Umbilical cord (tissue), 2 donors: Measurements from ENCODE around the gene RETN. TPM values are rescaled to one million over a fixed set of nuclear protein-coding genes. Genes with fewer than 3 reads are reported as not detected.

Source experiments
- DNase-seq: peaks from one replicate; pipeline ENCODE4 v3.0.0-alpha.2; 2015; ENCODE audit warnings: low spot score
- total RNA-seq: library from RNA; depleted of rRNA; stranded (reverse); fragments of >200 nt; gene quantifications from one replicate; pipeline ENCODE4 v1.2.3, GENCODE V29; 2014; ENCODE audit warnings: low replicate concordance; ENCODE audit not compliant: insufficient read depth

Gene RETN
- total RNA-seq, 1 donor from 2014 or later, result not detected

DNA sequence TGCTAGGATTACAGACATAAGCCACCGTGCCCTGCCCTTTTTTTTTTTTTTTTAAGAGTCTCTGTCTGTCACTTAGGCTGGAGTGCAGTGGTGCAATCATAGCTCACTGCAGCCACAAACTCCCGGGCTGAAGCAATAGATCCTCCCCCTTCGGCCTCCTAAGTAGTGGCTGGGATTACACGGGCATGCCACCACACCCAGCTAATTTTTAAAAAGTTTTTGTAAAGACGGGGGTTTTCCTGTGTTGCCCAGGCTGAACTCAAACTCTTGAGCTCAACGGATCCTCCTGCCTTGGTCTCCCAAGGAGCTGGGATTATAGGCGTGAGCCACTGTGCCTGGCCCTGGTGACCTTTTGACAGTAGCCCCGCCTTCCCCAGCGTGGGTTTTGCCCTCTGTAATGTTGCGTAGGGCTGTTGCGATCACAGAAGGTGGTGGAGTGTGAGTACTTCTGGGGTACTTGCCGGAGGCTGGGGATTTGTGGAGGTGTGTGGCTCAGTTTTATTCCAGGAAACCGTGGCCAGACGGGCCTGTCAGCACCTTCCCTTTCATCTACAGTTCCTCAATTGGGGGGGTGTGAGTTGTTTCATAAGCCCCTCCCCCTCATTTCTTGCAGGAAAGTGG is 11.6 kb upstream of the RETN start:
- peak; percentile 35 for DNase-seq

DNA sequence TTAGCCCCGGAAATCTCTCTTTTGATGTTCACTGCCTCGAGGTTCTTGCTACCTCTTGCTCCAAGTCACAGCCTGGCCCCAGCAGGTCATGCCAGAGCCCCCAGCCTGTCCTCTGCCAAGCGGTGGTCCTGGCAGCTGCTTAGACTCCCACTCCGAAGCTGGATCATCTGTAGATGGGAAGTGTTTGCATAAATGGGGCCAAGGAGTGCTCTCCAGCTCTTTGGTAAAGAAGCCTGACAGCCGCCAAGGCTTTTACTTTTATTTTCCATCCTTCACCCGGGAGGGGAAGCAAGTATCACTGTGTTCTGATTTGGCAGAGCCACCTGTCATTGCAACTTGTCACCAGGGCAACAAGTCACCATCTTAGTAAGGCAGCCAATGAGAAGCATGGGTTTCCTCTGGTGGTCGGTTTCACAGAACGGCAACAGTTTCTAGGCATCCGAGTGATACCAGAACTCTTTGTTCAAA is 10.6 kb upstream of the RETN start:
- no peak for DNase-seq

DNA sequence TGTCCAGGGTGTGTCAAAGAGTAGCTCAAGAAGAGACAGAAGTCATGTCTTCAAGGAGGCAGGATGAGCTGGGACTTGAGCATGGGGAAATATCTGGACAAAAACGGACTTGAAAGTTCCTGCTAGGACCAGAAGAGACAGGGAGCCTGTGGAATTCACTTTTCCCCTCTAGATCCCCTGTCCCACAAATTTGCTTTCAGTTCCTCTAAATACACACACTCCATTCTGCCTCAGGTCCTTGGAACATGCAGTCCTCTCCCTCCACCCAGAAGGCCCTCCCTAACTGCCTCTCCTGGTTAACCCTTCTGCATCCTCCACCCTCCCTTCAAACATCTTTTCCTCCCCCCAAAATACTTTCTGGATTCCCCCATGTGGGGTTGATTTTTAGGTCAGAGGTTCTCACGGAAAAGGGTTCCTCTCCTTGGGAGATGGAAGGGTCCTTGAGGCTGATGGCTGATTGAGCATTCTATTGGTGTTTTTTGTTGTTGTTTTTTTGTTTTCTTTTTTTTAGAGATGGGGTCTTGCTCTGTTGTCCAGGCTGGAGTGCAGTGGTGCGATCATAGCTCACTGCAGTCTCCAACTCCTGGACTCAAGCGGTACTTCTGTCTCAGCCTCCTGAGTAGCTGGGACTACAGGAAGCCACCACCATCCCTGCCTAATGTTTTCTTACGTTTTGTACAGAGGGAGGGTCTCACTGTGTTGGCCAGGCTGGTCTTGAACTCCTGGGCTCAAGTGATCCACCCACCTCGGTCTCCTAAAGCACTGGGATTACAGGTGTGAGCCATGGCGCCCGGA is 6.9 kb upstream of the RETN start:
- DNase-seq, result no peak

GRCh38 chr19:7662657-7663056 is 6.2 kb upstream of the RETN start:
- DNase-seq, result no peak

DNA sequence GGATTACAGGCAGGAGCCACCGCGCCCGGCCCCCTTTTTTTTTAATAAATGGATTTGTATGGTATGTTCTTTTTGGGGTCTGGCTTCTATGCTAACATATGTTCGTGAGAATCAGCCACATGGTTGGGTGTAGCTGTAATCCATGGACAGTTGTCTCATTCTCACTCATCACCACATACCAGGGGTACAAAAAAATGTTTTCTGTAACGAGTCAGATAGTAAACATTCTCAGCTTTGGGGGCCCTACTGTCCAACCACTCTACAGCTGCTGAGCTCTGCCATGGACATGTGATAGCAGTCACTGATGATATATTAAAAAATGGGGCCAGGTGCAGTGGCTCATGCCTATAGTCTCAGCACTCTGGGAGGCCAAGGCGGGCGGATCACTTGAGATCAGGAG is 5.1 kb upstream of the RETN start:
- DNase-seq, result no peak

GRCh38 chr19:7665076-7665475 is 3.8 kb upstream of the RETN start:
- DNase-seq, result peak; percentile 91

DNA sequence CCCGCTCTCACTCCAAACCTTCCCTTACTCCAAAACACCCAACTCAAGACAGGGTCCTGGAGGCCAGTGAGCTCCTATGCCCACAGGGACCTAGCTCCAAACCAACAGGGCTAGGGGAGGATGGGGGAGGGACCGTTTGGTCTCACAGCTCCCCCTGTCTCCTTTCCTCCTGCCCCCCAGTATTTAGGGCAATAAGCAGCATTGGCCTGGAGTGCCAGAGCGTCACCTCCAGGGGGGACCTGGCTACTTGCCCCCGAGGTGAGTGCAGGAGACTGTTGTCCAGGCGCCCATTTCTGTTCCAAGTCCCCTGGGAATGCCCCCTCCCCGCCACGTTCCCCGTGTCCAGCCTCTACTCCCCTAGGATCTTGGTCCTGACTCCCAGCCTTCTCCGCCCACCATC is 792 bp downstream of the RETN start:
- DNase-seq, result no peak

- no peak for DNase-seq
These were observed 1.4 kb downstream of the RETN start for GRCh38 chr19:7670150-7670783.

GRCh38 chr19:7670790-7671189 is 1.9 kb downstream of the RETN start:
- DNase-seq, result no peak

DNA sequence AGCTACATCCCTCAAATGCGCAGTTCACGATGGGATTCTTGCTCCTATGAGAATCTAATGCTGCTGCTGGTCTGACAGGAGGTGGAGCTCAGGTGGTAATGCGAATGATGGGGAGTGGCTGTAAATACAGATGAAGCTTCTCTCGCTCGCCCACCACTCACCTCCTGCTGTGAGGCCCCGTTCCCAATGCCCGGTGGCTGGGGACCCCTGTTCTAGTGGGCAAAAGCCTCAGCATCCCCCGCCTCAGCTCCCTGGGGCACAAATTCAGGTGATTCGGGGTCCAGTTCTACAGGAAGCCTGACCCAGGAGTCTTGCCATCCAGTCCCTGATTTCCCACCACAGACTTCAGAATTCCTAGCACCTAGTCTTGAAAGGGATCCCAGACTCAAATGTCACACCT is 3.7 kb downstream of the RETN start:
- DNase-seq, result no peak

DNA sequence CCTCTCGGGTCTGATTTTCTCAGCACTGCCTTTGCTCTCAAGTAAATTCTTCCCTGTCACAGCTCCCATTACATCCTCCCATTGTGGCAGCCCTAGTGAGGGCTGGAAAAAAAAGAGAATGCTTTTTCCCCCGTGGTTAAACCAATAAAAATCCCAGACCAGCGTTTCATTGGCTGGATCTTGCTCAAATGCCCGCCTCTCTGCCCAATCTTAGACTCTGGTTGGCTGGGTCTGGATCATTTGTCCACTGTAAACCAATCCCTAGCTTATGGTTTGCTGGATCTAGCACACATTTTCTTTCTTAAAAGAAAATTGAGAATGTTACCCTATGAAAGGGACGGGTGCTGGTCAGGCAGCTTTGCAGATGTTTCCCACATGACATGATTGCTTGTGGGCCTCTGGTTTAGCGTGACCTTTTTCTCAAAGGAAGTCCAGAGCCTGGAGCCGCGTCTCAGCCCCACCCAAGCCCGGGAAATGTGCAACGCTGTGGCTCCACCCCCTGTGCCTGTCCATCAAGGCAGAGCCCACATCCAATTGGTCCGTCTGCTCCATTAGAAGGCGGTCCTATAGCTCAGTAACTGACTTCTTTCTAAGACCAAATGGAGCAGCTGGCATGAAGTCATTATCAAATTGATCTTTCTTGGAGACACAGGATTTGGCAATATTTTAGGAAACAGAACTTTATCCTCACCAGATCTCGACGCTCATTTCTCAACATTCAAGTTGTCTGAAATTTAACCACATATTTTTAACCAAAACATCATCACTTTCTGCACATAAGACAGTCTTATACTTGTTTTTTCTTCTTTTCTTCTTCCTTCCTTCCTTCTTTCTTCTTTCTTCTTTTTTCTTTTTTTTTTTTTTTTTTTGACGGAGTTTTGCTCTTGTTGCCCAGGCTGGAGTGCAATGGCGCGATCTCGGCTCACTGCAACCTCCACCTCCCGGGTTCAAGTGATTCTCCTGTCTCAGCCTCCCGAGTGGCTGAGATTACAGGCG is 5.5 kb downstream of the RETN start:
- peak; percentile 35 for DNase-seq

DNA sequence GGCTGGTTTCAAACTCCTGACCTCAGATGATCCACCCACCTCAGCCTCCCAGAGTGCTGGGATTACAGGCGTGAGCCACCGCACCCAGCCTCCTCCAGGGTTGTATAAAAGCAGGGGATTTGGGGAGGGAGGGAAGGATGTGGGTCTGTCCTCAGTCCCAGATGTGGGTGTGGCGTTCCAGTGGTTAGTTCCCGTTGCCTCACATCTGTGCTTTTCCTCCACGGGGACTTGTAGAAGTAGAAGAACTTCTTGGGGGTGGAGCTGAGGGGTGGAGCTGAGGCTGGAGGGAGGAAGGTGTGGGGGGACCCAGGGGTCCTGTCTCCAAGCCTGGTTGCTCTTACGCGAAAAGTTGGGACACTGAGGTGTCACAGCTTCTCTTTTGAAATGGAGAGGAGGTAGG is 7.5 kb downstream of the RETN start:
- DNase-seq, result no peak

DNA sequence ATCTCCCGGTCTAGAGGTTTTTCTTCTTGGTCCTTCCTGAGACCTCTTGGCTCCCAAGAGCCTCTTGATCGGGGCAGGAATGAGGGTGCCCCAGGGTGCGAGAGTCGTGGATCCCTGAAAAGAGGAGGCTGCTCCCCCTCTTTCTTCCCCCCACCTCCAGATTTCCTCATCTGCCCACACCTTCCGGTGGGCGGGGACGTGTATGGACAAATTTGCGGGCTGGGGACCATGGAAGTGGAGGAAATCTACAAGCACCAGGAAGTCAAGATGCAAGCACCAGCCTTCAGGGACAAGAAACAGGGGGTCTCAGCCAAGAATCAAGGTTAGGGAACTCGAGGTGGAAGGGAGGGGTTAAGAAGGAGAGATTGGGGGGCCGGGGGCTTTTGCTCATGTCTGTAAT is 8.0 kb downstream of the RETN start, which contains the start of gene MCEMP1:
TSS of gene MCEMP1 (plus strand) at position 237 of the 400 bp plus-strand sequence. CDS start at position 268, 31 bp downstream.
- no peak for DNase-seq

DNA sequence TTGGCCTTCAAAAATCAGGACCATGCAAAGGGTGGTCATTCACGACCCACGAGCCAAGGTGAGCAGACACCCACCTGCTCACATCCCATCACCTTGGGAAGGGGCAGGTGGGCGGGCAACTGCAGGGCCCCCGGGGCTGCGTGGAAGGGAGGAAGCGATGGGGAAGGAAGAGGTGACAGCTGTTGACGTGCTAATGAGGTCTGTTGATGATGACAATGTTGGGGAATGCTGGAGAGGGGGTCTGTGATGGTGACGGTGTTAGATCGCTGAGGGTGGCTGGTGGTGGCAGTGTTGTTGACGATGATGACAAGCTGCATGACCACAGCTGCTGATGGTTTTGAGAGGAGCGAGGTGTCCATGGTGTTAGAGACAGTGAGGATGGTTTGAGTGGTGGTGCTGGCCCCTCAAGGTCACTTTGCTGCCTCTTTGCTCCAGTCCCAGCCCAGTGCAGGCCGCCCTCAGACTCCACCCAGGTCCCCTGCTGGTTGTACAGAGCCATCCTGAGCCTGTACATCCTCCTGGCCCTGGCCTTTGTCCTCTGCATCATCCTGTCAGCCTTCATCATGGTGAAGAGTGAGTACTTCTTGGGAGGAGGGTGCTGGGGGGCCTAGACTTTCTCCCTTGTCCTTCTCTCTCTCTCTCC is 8.9 kb downstream of the RETN start:
- DNase-seq, result no peak

- no peak for DNase-seq
These were observed 10.3 kb downstream of the RETN start for GRCh38 chr19:7678971-7679751.

DNA sequence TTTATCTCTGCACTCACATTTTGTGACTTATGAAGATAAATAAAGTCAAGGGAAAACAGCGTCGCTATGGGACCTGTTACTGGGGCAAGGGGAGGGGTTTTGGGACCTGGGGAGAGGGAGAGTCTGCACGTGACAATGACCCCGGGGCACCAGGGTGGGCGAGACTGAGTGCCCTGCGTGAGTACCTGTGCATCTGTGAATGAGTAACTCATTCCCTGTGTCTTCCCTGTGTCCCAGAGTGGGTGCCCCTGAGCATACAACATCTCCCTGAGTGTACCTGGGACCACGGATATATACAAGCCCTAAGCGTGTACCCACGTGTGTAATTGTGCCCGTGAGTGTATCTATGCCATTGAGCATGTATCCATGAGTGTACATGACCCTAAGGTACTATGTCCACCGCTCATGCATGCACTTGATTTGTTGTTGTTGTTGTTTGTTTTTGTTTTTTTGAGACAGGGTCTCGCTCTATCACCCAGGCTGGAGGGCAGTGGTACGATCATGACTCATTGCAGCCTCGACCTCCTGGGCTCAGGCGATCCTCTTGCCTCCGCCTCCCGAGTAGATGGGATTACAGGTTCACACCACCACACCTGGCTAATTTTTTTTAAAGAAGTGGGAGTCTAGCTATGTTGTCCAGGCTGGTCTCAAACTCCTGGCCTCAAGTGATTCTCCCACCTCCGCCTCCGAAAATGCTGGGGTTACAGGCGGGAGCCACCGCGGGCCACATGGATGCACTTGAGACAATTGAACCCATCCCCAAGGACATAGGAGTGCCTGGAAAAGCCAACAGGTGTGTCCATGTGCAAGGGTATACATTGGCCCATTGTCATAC is 11.1 kb downstream of the RETN start:
- DNase-seq, result no peak

DNA sequence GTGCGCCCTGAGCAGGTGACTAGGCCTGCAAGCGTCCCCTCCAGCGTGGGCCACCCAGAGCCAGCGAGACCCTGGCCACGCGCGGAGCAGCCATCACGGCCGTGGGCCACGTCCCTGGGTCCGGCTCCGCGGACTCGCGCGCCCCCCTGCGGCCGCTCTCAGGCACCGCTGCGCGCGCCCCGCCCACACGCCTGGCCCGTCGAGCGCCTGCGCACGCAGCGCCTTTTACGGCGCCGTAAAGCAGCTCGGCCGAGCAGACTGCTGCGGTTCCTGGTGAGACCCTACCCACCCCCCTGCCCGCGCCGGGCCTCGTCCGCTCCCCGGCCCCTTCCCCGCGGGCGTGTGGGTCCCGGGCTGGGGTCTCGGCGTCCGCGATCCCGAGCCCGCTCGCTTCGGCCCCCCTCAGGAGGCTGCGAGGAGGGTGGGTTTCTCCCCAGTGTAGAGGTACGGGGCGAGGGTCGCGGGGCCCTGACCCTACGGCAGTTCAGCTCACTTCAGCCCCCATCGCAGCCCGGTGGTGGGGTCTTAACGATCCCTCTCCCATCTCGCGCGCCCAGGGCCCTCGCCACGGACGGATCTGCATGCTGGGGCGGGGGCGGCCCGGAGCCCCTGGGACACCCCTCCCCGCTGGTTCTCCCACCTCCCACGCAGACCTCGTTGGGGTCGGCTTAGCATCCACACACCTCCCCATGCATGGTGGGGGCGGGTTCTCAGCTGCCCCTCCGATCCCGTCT is 11.9 kb downstream of the RETN start, which contains the start of gene TRAPPC5:
TSS of gene TRAPPC5 (plus strand) at position 228 of the 734 bp plus-strand sequence. CDS start 1,421 bp downstream, outside the sequence.
- peak; percentile 87 for DNase-seq
